NB4 (cell line): ENCODE data around the gene AFAP1L1.

Experiments used
- DNase-seq: peaks from one replicate; pipeline ENCODE4 v3.0.0; 2010; ENCODE audit warnings: low read depth
- H3K4me3 ChIP-seq: one replicate; pipeline ENCODE4 v1.5.1; 2011; ENCODE audit warnings: mild to moderate bottlenecking, low read depth, low read length, moderate library complexity
- CTCF ChIP-seq: IDR thresholded peaks from one replicate; pipeline ENCODE4 v1.5.1; 2012; ENCODE audit warnings: low read depth, low read length
- MAX ChIP-seq: IDR thresholded peaks from 2 replicates; pipeline ENCODE4 v1.6.1; 2011; ENCODE audit warnings: low read depth, low read length
- MYC ChIP-seq: IDR thresholded peaks from 2 replicates; pipeline ENCODE4 v1.6.1; 2011; ENCODE audit warnings: low read depth, low read length
- POLR2A ChIP-seq: IDR thresholded peaks from 2 replicates; pipeline ENCODE4 v1.6.1; 2011; ENCODE audit warnings: mild to moderate bottlenecking; ENCODE audit not compliant: insufficient read length; ENCODE audit errors: extremely low read depth

The AFAP1L1 gene

GRCh38 chr5:149365418-149365817 is 93.8 kb downstream of the AFAP1L1 start:
- no peak for TF ChIP-seq CTCF
- no peak for TF ChIP-seq MAX
- no peak for TF ChIP-seq POLR2A
- DNase-seq: no peak
- H3K4me3 ChIP-seq: no peak overlapping the region

GRCh38 chr5:149366169-149366729 is 94.6 kb downstream of the AFAP1L1 start:
- H3K4me3 ChIP-seq: no peak overlapping the region
- no peak for DNase-seq
- TF ChIP-seq POLR2A (no peak), CTCF (no peak), MAX (no peak), MYC (no peak)

GRCh38 chr5:149367249-149367971 is 95.8 kb downstream of the AFAP1L1 start:
- no peak for TF ChIP-seq MAX
- no peak for TF ChIP-seq MYC
- TF ChIP-seq POLR2A: no peak
- TF ChIP-seq CTCF: peak; percentile 85
- DNase-seq: peak; percentile 91
- no peak overlapping the region for H3K4me3 ChIP-seq

GRCh38 chr5:149367972-149368645 is 96.5 kb downstream of the AFAP1L1 start:
- DNase-seq: no peak
- TF ChIP-seq MYC (no peak), POLR2A (no peak), MAX (no peak), CTCF (no peak)
- no peak overlapping the region for H3K4me3 ChIP-seq

- no peak overlapping the region for H3K4me3 ChIP-seq
- no peak for DNase-seq
- no peak for TF ChIP-seq MYC
- TF ChIP-seq CTCF: no peak
- TF ChIP-seq POLR2A: no peak
- TF ChIP-seq MAX: no peak
These were observed 99.2 kb downstream of the AFAP1L1 start for GRCh38 chr5:149370878-149371277.
